OCI-LY1 (cell line): ENCODE measurements around the gene AR.

Experiments used
- H2AFZ ChIP-seq: fragments of 200-600 bp; sonication (generic), shearing (Covaris generic); 2 replicates; pipeline ENCODE4 v1.6.0; 2014; ENCODE audit warnings: antibody characterized with exemption, mild to moderate bottlenecking, low read length
- H3F3A ChIP-seq: fragments of 200-600 bp; sonication (generic), shearing (Covaris generic); 2 replicates; pipeline ENCODE4 v1.6.0; 2014; ENCODE audit warnings: mild to moderate bottlenecking, antibody characterized with exemption, low read length, moderate library complexity; ENCODE audit not compliant: insufficient read depth
- H3K27ac ChIP-seq: fragments of 200-600 bp; sonication (generic); 2 replicates; pipeline ENCODE4 v1.5.1; 2014; ENCODE audit warnings: low read length, mixed run types, mild to moderate bottlenecking, low read depth; ENCODE audit not compliant: poor library complexity, severe bottlenecking
- H3K27me3 ChIP-seq: fragments of 200-600 bp; sonication (generic); 2 replicates; pipeline ENCODE4 v1.6.0; 2014; ENCODE audit warnings: antibody characterized with exemption, mild to moderate bottlenecking, low read length, moderate library complexity; ENCODE audit not compliant: insufficient read depth
- H3K36me3 ChIP-seq: fragments of 200-600 bp; sonication (generic); 2 replicates; pipeline ENCODE4 v1.6.1; 2014; ENCODE audit warnings: mild to moderate bottlenecking, antibody characterized with exemption, low read length, moderate library complexity, mixed read lengths; ENCODE audit not compliant: insufficient read depth
- H3K4me1 ChIP-seq: fragments of 200-600 bp; sonication (generic); 2 replicates; pipeline ENCODE4 v1.5.1; 2014; ENCODE audit warnings: mild to moderate bottlenecking, low read length, moderate library complexity; ENCODE audit not compliant: insufficient read depth, severe bottlenecking
- H3K4me2 ChIP-seq: fragments of 200-600 bp; sonication (generic), shearing (Covaris generic); 2 replicates; pipeline ENCODE4 v1.6.1; 2014; ENCODE audit warnings: low read length
- H3K4me3 ChIP-seq: fragments of 200-600 bp; sonication (generic); 2 replicates; pipeline ENCODE4 v1.5.1; 2014; ENCODE audit warnings: low read length, low read depth, mild to moderate bottlenecking, mixed read lengths; ENCODE audit not compliant: poor library complexity, severe bottlenecking
- H3K79me2 ChIP-seq: fragments of 200-600 bp; shearing (Covaris generic); 2 replicates; pipeline ENCODE4 v1.6.1; 2016; ENCODE audit warnings: mixed run types, low read length, mixed read lengths; ENCODE audit not compliant: insufficient read depth
- H3K9ac ChIP-seq: fragments of 200-600 bp; sonication (generic), shearing (Covaris generic); 2 replicates; pipeline ENCODE4 v1.6.1; 2014; ENCODE audit warnings: mild to moderate bottlenecking, low read length, mixed read lengths
- H3K9me2 ChIP-seq: fragments of 200-600 bp; sonication (generic), shearing (Covaris generic); 2 replicates; pipeline ENCODE4 v1.6.1; 2014; ENCODE audit warnings: low read depth, mild to moderate bottlenecking, low read length, mixed read lengths
- H3K9me3 ChIP-seq: fragments of 200-600 bp; shearing (Covaris generic); 2 replicates; pipeline ENCODE4 v1.6.1; 2014; ENCODE audit warnings: low read length, mixed read lengths
- H4K20me1 ChIP-seq: fragments of 200-600 bp; sonication (generic), shearing (Covaris generic); 2 replicates; pipeline ENCODE4 v1.6.0; 2016; ENCODE audit warnings: mild to moderate bottlenecking, low read length; ENCODE audit not compliant: insufficient read depth
- CTCF ChIP-seq: fragments of 200-600 bp; sonication (generic), shearing (Covaris generic); IDR thresholded peaks from 2 replicates; pipeline ENCODE4 v1.5.1; 2017; ENCODE audit warnings: mild to moderate bottlenecking, antibody characterized with exemption, low read length, moderate library complexity, mixed read lengths
- EZH2 ChIP-seq: fragments of 200-600 bp; sonication (generic), shearing (Covaris generic); IDR thresholded peaks from 2 replicates; pipeline ENCODE4 v1.8.0; 2017; ENCODE audit warnings: borderline replicate concordance, mixed run types, mild to moderate bottlenecking, antibody characterized with exemption, low read length, moderate library complexity, mixed read lengths

Gene AR

GRCh38 chrX:67723580-67724351 is 179.9 kb downstream of the AR start:
- Histone ChIP-seq H3K4me2 (no peak overlapping the region), H3K27me3 (no peaks in the 10 kb centered on the region), H3K4me3 (no peak overlapping the region), H2AFZ (no peak overlapping the region), H3F3A (no peaks in the 10 kb centered on the region), H3K9me2 (no peaks in the 10 kb centered on the region), H4K20me1 (no peaks in the 10 kb centered on the region), H3K36me3 (no peaks in the 10 kb centered on the region), H3K79me2 (no peaks in the 10 kb centered on the region), H3K27ac (no peak overlapping the region), H3K9me3 (no peaks in the 10 kb centered on the region), H3K9ac (no peak overlapping the region), H3K4me1 (no peaks in the 10 kb centered on the region)
- TF ChIP-seq CTCF (no peak), EZH2 (no peak)

- TF ChIP-seq CTCF (no peak), EZH2 (no peak)
- Histone ChIP-seq H3K36me3 (no peaks in the 10 kb centered on the region), H3F3A (no peaks in the 10 kb centered on the region), H3K4me1 (no peaks in the 10 kb centered on the region), H3K9ac (no peak overlapping the region), H3K27ac (no peak overlapping the region), H3K9me3 (no peaks in the 10 kb centered on the region), H3K4me3 (no peak overlapping the region), H3K4me2 (no peak overlapping the region), H4K20me1 (no peaks in the 10 kb centered on the region), H2AFZ (no peak overlapping the region), H3K27me3 (no peaks in the 10 kb centered on the region), H3K9me2 (no peaks in the 10 kb centered on the region), H3K79me2 (no peaks in the 10 kb centered on the region)
These were observed 180.7 kb downstream of the AR start for GRCh38 chrX:67724359-67725110.

- no peak for TF ChIP-seq EZH2
- TF ChIP-seq CTCF, result no peak
- H3K4me2 ChIP-seq, result no peak overlapping the region
- H3K9ac ChIP-seq, result no peak overlapping the region
- H3K79me2 ChIP-seq, result no peaks in the 10 kb centered on the region
- H2AFZ ChIP-seq, result no peak overlapping the region
- H3K9me2 ChIP-seq, result no peaks in the 10 kb centered on the region
- no peaks in the 10 kb centered on the region for H3F3A ChIP-seq
- no peaks in the 10 kb centered on the region for H3K4me1 ChIP-seq
- H4K20me1 ChIP-seq, result no peaks in the 10 kb centered on the region
- no peaks in the 10 kb centered on the region for H3K9me3 ChIP-seq
- H3K36me3 ChIP-seq, result no peaks in the 10 kb centered on the region
- no peak overlapping the region for H3K27ac ChIP-seq
- no peaks in the 10 kb centered on the region for H3K27me3 ChIP-seq
- H3K4me3 ChIP-seq, result no peak overlapping the region
These were observed 181.7 kb downstream of the AR start for GRCh38 chrX:67725471-67725870.
